ENCODE measurements around the gene PLSCR4.
"Not testable (repeated sequence)": the region's sequence is repeated elsewhere in the genome, so short reads cannot be mapped to it uniquely, and the experiment has no call there.

The PLSCR4 gene

DNA sequence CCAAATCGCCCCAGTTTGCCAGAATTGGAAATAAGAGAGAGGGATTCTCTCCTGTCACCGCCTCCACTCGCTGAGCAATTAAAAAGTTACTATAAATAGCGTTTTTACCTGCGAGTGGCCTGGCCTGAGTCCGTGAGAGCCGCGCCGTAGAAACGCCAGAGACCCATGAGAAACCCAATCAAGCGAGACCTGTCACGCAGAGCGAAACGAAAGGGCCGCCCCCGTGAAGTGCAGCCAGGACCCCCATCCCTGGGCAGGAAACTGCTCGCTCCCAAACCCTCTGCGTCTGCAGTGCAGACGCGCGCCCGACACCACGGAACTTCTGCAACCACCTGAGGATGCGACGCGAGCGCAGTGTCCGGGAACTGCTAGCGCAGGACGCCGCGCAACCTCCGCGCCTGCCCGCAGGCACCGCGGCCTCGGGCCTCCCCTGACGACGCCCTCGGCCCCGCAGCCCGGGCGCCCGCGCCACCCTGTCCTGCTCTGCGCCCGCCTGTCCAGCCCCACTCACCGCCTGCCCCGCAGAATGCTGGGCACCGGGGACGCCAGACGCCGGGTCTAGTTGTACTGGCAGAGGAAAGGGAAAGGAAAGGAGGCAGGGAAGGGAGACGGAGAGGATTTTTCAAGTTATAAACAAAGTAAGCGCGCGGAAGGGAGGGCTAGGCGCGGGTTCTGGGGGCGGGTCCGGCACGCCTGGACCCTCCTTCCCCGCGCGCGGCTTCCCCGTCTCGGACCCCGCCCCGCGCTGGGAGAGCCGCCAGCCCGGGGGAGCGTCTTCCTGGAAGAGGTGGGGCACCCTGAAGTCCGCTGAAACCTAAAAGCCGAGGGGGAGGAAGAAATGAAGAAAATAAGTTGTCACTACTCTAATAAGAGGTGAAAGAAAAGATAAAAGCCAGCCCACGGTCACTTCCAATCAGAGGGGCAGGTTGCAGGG is at the start of gene PLSCR4:
Gene PLSCR4 (minus strand): TSS at position 657 of the 934 bp plus-strand sequence. CDS start 29,034 bp downstream, outside the sequence.
- peak; percentile 75 for DNase-seq

GRCh38 chr3:146293401-146293800 is 42.5 kb upstream of the PLSCR4 start:
- DNase-seq = not testable (repeated sequence)

GRCh38 chr3:146283781-146284445 is 33.0 kb upstream of the PLSCR4 start:
- DNase-seq = peak; percentile 55

GRCh38 chr3:146280864-146281263 is 30.0 kb upstream of the PLSCR4 start:
- DNase-seq = no peak

DNA sequence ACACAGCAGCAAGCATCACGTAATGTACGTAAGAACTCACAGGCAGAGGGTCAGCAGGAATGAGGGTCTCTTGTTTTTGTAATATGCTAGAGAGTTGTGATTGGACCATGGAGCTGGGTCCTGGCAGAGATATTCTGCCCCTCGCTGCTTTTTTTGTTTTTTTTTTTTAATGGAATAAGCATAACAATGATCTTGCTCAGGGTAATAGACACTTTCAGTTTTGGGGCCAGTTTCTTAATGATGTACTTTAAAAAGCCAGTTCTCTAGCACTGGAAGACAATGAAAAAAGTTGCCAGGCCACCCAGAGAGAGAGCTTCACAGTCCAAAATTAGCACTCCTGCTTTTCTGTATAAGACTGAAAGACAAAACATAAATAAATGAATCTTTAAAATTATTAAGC is 29.0 kb upstream of the PLSCR4 start:
- no peak for DNase-seq

DNA sequence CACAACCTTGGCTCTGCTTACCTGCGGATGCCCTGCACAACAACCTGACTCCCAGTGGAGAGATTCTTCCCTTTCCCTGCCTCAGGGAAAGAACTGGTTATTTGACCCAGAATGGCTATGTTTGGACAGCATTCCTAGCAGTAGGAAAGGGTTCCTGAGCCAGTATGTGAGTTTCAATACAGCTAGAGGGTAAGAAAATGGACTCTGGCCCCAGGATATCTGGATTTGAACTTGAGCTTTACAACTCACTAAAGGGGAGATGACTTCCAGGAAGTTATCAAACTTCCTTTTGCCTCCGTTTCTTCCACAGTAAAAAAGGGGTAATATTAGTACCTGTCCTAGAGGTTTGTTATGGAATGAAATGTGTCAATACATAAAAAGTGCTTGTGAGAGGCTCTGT is 28.1 kb upstream of the PLSCR4 start:
- DNase-seq = no peak

- DNase-seq = no peak
These were observed 27.2 kb upstream of the PLSCR4 start for GRCh38 chr3:146277953-146278631.

DNA sequence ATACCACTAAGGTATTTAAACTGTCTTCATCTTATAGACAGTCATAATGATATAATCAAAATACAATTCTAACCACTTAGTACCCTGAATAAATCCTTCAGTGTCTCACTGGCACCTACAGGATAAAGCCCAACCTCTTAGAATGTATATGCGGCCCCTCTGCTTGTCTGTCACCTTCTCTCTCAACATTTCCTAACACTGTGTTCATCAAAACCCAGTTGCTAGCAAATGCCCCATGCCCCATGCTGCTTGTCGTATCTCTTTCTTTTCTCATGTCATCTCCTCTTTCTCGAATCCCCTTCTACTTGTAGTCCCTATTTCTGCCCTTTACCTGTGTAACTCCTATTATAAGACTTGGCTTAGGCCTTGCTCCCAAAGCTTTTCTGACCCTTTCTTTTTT is 24.6 kb upstream of the PLSCR4 start:
- no peak for DNase-seq

DNA sequence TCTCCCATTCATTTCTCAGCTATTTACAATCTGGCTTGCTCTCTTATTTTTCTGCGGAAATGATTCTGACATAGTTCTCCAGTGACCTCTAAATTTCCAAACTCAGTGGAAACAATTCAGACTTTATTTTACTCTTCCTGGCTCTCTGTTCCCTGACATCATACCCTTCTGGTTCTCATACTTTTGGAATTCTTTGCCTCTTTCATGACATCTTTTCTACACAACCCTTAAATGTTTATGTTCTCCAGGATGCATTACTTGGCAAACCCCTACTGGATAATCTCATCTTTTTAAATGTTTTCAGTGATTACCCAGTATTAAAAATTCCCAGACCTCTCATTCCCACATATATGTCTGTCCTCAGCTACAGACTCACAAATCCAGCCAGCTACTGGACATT is 23.9 kb upstream of the PLSCR4 start:
- DNase-seq = no peak

- no peak for DNase-seq
These were observed 23.0 kb upstream of the PLSCR4 start for GRCh38 chr3:146273721-146274407.

- DNase-seq = no peak
These were observed 20.3 kb upstream of the PLSCR4 start for GRCh38 chr3:146271180-146271579.

DNA sequence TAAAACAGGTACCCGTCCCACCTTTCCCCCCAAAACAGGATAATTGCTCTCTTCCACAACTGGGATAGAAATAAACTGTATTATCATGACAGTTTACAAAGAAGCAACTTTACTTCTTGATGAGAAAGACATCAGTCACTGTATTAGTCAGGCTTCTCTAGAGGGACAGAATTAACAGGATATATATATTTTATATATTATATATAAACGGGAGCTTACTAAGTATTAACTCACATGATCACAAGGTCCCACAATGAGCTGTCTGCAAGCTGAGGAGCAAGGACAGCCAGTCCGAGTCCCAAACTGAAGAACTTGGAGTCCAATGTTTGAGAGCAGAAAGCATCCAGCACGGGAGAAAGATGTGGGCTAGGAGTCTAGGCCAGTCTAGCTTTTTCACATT is 18.4 kb upstream of the PLSCR4 start:
- DNase-seq = no peak

DNA sequence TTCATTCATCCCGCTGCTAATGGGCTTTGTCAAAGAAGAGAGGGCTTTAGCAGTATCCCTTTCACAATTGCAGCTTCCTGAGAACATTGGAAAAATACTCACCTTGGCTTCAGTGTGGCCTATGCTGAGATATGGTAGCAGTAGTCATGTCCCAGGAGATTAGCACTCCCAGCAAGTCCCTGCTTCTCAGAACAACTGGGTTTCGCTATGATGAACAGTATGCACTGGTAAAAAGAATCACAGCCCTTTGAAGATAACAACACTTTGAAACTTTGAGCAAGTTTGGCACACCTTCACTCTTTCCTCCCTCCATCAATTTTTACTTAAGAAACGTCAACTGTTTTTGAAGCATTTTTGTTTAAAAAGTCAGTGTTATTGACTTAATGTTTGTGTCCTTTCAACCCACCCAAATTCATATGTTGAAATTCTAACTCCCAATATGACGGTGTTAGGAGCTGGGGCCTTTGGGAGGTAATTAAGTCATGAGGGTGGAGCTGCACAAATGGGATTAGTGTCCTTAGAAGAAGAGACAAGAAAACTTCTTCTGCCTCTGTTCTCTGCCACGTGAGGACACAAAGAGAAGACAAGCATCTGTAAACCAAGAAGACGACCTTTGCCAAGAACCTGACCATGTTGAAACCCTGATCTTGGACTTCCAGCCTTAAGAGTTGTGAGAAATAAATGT is 17.8 kb upstream of the PLSCR4 start:
- no peak for DNase-seq

DNA sequence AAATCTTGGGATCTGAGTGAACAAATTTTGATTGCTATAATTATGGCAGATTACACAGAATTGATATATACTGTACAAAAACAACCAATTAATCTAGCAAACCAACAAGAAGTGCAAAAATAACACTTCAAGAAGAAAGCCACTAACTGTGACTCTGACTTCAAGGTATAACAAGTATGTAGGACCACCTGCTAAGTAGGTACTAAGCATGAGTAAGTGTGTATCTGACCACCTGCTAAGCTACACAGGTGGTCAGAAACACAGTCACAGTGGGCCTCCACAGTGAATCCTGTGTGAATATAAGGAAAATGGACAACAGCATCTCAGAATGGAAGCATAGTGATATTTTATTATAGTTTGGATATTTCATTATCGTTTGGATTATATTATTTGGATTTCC is 14.8 kb upstream of the PLSCR4 start:
- DNase-seq = no peak

DNA sequence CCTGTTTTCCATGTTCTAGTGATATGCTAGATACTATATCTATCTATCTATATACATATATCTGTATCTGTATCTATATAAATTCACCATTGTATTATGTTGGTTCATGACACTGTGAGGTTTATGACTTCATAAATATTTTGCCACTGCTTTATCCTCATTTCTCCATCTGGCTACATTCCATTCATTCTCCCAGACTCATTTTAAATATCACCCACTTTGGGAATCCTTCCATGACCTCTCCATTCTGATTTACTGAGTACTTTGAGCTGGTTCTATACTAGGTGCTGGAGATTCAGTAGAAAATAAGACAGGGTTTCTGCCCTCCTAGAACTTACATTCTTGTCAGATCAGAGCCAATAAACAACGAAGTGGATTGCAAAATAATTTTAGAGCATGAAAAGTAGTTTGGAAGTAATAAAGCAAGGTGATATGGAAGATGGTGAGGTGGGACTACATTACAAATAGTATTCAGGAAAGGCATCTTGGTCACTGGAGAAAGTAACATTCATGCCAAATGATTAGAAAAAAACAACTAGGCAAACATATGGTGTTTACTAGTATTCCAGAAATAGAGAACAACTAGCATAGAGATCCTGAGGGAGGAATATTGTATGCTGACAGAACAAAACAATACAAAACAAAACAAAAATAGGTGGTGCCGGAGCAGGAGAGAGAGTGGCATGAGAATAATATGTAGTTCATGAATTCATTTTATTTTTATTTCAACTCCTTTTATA is 11.6 kb upstream of the PLSCR4 start:
- DNase-seq = no peak

- DNase-seq = no peak
These were observed 9.1 kb upstream of the PLSCR4 start for GRCh38 chr3:146259880-146260589.

- DNase-seq = no peak
These were observed 6.1 kb upstream of the PLSCR4 start for GRCh38 chr3:146256851-146257486.

GRCh38 chr3:146252445-146252844 is 1.5 kb upstream of the PLSCR4 start:
- not testable (repeated sequence) for DNase-seq

GRCh38 chr3:146249921-146250320 is 984 bp downstream of the PLSCR4 start:
- peak; percentile 29 for DNase-seq

DNA sequence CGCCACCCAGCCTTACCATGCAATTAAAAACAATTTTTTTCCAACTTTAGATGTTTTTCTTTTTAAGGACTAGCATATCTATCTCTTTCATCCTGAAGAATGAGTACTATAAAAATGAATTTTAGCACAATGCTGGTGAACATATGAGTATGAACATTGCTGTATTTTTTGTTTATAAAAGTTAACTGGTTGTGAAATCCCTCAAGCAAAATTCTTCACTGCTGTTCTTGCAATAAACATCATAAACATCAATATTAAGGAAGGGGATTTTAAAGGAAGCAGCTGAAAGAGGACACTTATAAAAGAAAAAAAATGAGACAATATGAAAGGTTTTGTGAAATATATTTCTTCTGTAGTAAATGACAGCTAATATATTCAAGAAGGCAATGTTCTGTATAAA is 3.0 kb downstream of the PLSCR4 start:
- DNase-seq = no peak
